Fibroblast of skin of scalp (primary cell): Measurements from ENCODE around the gene SPOP.

ENCODE experiments used
- DNase-seq: peaks from one replicate; pipeline ENCODE4 v3.0.0-alpha.2; 2013

SPOP gene

DNA sequence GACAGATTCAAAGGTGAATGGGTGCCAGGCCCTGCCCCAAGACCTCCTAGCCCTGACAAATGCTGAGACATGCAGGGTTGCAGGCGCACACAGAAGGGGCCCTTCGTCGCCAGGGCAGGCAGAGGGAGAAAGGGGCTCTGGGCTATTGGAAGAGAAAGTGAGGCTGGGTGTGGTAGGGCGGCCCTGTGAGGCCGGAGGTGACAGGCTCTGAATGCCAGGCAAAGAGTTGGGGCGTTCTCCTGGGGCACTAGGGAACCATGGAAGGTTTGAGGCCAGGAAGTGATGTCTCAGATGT is 128.6 kb downstream of the SPOP start:
- no peak for DNase-seq
